ENCODE results near the gene CUX1. TPM values are rescaled to one million over a fixed set of nuclear protein-coding genes. Genes with fewer than 3 reads are reported as not detected.

The CUX1 gene
- total and polyA plus RNA-seq, 10 of the 15 experiments (the other 5 are each of a cell fraction or from before 2014, with no cell fraction given), result 6.1 to 48.6 (median 25.9) TPM

- peak overlapping the region; percentile 36 for H2AFZ ChIP-seq (ENCODE audit: control insufficient read depth, low read depth, low read length)
- H3K27ac ChIP-seq (ENCODE audit: control insufficient read depth, insufficient read depth), result peak overlapping the region; percentile 93
- peak overlapping the region; percentile 50 for H3K4me3 ChIP-seq
- H3K27me3 ChIP-seq (replicated peaks in 1 of 2; ENCODE audit: control insufficient read depth in 2 of 2, insufficient read depth in 2 of 2, low read length in 1 of 2), result no peaks in the 10 kb centered on the region
- H3K9ac ChIP-seq (ENCODE audit: control insufficient read depth, insufficient read depth, low read length), result peak overlapping the region; percentile 68
- SMC1A ChIA-PET (ENCODE audit: uncharacterized antibody, unreplicated experiment), result interaction anchor here (0.9 to 4.8 kb wide), 21 partner anchors 9 to 177 kb away, joined by 3 to 37 read pairs (median 4); no protein-coding TSS in a partner anchor
- CTCF ChIA-PET, result interaction anchor here (0.7 to 3.5 kb wide), 10 partner anchors 9 to 316 kb away, joined by 3 to 11 read pairs (median 4); no protein-coding TSS in a partner anchor
- POLR2A ChIA-PET, result interaction anchor here (0.6 to 2.5 kb wide), 7 partner anchors 10 to 133 kb away, joined by 3 to 17 read pairs (median 5); no protein-coding TSS in a partner anchor
- peaks cover 0 to 4% of the 10 kb centered on the region in 2 experiments; a peak in 3 of 4 replicates for H3K36me3 ChIP-seq (ENCODE audit: control insufficient read depth in 2 of 2, insufficient read depth in 2 of 2, low read length in 1 of 2)
- in situ Hi-C loops (cut with MboI), result no loop called here
- H3K4me1 ChIP-seq (ENCODE audit: control insufficient read depth, insufficient read depth, low read length), result peaks cover 74% of the 10 kb centered on the region
- H4K20me1 ChIP-seq (ENCODE audit: control insufficient read depth, insufficient read depth), result no peaks in the 10 kb centered on the region
- peak; percentile 88 for DNase-seq (ENCODE audit: low read depth, low spot score)
- BruUV-seq (replicated peaks), result no TSS peak
- intact Hi-C loops (cut with micrococcal nuclease; ENCODE audit: unreplicated experiment), result loop anchor here (1.0 to 5.0 kb wide), 6 partner anchors 9 to 176 kb away; no protein-coding TSS in a partner anchor
- peak; percentile 94 for FAIRE-seq
- RAD21 ChIA-PET (ENCODE audit: unreplicated experiment), result interaction anchor here (1.0 to 5.8 kb wide), 22 partner anchors 10 to 316 kb away, joined by 3 to 46 read pairs (median 6); no protein-coding TSS in a partner anchor
- H3K79me2 ChIP-seq (ENCODE audit: control insufficient read depth, insufficient read depth, low read length), result peaks cover 17% of the 10 kb centered on the region
- ATAC-seq, result peak; percentile 87
- H3K9me3 ChIP-seq (replicated peaks; ENCODE audit: control insufficient read depth, insufficient read depth, low read length), result no peaks in the 10 kb centered on the region
- H3K4me2 ChIP-seq (ENCODE audit: control insufficient read depth, insufficient read depth), result peak overlapping the region; percentile 77
- under 1% methylated on average over 17 of the region's 17 CpGs for whole genome bisulfite sequencing (ENCODE audit: insufficient coverage, insufficient replicate concordance, low lambda C conversion rate, missing lambda C conversion rate)
- TF ChIP-seq MAX (IDR thresholded peaks at IDR 0.05; ENCODE audit: low read depth, low read length) (no peak), MTA2 (IDR thresholded peaks at IDR 0.05; ENCODE audit: low read depth) (peak; percentile 82), MLLT1 (IDR thresholded peaks at IDR 0.05) (0 out of 2 replicates have a peak, but pooled peaks have one; percentile 44), FOXK2 (IDR thresholded peaks at IDR 0.05) (no peak), SP1 (IDR thresholded peaks at IDR 0.05; ENCODE audit: low read depth, low read length) (peak; percentile 50), MEF2B (IDR thresholded peaks at IDR 0.05; ENCODE audit: partially characterized antibody, poor library complexity, severe bottlenecking) (peak; percentile 96), JUNB (IDR thresholded peaks at IDR 0.05) (peak; percentile 71), NKRF (conservative IDR thresholded peaks at IDR 0.05) (peak; percentile 6; the same call in 1 of the 2 replicates), SMC3 (IDR thresholded peaks at IDR 0.05; ENCODE audit: borderline replicate concordance, low read length) (peak; percentile 16; the same call in 1 of the 2 replicates), CHD2 (IDR thresholded peaks at IDR 0.05; ENCODE audit: borderline replicate concordance, low read depth, low read length) (peak; percentile 90), CBX5 (IDR thresholded peaks at IDR 0.05; ENCODE audit: low read depth) (peak; percentile 83; the same call in 1 of the 2 replicates), RCOR1 (conservative IDR thresholded peaks at IDR 0.05; ENCODE audit: low read depth, low read length) (no peak), TCF12 (IDR thresholded peaks at IDR 0.05; ENCODE audit: low read depth, low read length) (peak; percentile 86), YY1 (IDR thresholded peaks at IDR 0.05; ENCODE audit: low read depth, low read length) (peak; percentile 64), ZNF217 (IDR thresholded peaks at IDR 0.05) (peak; percentile 74; the same call in 1 of the 2 replicates), RFX5 (IDR thresholded peaks at IDR 0.05; ENCODE audit: low read depth, low read length) (no peak), POLR2AphosphoS5 (IDR thresholded peaks at IDR 0.05; ENCODE audit: low read length) (no peak; the same call in 1 of the 2 replicates), IKZF1 (conservative IDR thresholded peaks at IDR 0.05) (peak; percentile 88)
Observed at GRCh38 chr7:101990811-101991418, 173.5 kb downstream of the CUX1 start.
